ENCODE data around the gene CTAG1A.
"Not testable (repeated sequence)": the region's sequence is repeated elsewhere in the genome, so short reads cannot be mapped to it uniquely, and the experiment has no call there.

The CTAG1A gene

DNA sequence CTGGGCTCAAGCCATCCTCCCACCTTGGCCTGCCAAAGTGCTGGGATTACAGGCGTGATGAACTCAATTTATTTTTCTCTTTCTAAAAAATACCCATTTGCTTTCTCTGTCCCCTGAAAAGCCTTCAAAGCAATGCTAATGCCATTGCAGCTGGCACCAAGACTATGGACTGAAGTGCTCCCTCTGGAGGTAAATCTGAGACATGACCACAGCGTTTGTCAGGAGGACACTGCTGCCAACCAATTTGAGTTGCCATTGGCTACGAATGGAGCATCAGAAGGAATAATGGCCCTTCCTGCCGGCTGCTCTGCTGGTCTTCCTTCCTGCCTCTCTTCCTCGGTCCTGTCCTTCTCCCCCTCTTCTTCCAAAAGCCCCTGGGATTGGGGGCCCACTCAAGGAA, 9.9 kb upstream of the CTAG1A start:
- DNase-seq: not testable (repeated sequence)

DNA sequence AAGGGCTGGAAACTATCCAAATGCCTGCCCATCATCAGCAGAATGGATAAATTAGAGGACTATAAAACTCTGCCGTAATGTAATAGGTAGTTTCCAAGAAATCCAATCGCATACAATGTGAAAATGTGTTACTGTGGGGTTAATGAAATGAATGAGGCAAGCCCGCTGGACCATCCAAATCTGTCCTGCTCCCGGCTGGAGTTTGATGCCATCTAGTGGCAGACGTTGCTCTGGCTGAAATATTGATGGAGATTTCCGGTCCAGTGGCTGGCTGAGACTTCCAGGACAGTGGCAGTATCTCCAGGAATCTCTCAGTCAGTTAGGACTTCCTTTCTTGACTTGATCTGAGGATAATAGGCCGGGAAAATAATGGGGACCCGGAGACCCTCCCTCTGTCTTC, 1.9 kb upstream of the CTAG1A start:
- DNase-seq: not testable (repeated sequence)

DNA sequence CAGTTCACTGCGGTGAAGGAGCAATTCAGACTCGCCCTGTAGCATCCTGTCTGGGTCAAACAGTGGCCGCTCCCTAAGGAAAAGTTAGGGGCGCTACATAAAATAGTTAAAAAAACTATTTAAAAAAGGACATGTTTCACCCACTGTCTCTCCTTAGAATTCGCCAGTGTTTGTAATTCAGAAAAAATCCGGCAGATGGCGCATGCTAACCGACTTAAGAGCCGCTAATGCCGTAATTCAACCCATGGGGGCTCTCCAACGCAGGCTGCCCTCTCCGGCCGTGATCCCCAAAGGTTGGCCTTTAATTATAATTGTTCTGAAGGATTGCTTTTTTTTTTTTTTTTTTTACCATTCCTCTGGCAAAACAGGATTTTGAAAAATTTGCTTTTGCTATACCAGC, 5.5 kb downstream of the CTAG1A start:
- DNase-seq: not testable (repeated sequence)

DNA sequence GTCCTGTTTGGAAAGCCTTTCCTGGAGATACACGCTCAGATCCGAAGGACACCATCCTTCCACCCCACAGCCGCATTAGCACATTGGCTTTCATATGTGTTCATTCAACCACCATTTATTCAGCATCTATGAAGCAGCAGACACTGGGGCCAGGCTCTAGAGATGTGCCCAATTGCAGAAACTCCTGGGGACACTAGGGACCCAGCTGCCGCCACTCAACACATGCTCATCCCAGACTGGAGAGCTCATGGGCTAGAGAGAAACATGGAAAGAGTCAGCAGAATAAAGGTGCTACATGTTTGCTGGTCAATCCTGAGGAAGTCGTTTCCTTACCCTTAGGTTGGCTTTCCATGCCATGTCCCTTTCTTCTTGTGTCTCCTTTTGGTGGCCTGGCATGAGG, 7.6 kb downstream of the CTAG1A start:
- DNase-seq: no peak

DNA sequence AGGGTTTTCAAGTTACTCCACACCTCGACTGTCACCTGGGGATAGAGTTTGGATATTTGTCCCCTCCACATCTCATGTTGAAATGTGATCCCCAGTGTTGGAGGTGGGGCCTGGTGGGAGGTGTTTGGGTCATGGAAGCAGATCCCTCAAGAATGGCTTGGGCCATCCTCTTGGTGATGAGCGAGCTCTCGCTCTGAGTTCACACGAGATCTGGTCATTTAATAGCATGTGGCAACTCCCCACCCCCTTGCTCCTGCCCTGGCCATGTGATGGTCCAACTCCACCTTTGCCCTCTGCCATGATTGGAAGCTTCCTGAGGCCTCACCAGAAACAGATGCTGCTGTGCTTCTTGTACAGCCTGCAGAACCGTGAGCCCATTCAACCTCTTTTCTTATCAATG, 8.3 kb downstream of the CTAG1A start:
- DNase-seq: no peak

DNA sequence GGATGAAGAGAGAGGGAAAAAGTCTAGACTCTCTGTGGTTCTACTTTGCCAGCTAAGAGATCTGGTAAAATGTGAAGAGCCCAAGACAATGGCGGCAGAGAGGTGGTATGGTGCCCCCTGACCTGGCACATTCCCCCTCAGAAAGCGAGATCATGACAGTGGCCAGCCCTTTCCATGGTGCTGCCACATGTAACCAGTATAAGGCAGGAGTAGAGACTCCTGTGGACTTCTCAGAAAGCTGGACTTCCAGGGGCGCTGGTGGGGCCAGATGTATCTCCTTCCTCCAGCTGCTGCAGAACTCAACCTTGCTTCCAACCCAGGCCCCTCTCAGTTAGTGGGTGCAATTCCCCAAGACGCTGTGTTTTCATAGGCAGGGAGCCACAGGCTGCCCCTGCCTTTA, 9.6 kb downstream of the CTAG1A start:
- DNase-seq: no peak

DNA sequence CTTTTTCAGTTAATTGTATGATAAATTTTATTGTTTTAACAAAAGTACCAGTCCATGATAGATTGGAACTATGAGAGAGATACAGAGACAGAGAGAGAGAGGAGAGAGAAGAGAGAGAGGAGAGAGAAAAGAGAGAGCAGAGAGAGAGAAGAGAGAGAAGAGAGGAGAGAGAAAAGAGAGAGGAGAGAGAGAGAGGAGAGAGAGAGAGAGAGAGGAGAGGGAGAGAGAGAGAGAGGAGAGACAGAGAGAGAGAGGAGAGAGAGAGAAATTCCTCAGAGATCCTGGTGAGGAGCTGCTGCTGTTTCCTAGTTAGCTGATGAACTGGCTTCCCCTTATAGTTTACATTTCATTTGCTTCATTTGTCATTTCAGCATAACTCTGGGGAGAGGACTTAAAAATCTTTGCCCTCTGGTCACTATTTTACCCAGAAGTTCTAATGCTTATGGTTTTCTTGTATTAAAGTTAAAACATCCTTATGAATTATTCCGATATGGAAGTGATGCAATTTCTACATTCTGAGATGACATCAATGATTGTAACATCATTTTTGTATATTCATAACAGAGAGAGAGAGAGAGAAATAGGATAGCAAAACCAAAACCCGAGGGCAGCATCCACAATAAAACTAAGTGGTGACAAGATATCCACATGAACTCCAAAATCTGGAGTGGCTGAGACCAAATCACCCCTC, 10.8 kb downstream of the CTAG1A start:
- DNase-seq: no peak

DNA sequence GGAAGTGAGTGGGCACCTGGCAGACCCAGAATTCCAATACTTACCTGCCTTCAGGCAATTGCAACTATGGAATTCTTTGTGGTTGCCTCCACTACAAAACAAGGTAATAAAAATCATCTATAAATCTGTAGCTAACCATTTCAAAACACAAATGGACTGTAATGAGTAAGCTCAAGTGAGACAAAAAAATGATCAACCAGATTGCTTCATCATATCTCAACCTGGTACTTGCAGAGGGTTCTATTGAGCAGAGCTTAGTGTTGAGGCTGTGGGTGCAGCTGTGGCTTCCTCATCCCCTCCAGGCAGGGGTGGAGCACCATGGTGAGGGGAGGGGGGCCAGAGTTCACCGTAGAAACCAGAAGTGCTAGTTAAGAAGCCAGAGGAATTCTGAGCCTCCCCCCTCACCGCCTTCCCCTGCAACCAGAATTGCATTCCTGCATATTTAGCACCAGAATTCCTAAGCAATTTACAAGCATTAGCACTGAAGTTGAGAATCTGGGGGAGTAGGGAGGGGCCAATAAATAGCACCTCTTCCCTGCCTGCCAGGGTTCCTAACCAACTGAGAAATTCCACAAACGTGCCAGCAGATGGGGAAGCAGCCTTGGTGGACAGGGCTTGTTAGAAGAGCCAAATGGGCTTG, 11.5 kb downstream of the CTAG1A start:
- no peak for DNase-seq

DNA sequence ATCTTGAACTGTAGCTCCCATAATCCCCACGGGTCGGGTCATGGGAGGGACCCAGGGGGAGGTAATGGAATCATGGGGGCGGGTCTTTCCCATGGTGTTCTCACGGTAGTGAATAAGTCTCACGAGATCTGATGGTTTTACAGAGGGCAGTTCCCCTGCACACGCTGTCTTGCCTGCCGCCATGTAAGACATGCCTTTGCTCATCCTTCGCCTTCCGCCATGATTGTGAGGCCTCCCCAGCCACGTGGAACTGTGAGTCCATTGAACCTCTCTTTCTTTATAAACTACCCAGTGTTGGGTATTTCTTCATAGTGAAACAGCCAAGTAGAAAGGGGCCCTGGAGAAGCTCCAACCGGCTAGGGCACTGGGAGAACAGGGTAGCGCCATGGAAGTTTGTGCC, 12.3 kb downstream of the CTAG1A start:
- DNase-seq: no peak

DNA sequence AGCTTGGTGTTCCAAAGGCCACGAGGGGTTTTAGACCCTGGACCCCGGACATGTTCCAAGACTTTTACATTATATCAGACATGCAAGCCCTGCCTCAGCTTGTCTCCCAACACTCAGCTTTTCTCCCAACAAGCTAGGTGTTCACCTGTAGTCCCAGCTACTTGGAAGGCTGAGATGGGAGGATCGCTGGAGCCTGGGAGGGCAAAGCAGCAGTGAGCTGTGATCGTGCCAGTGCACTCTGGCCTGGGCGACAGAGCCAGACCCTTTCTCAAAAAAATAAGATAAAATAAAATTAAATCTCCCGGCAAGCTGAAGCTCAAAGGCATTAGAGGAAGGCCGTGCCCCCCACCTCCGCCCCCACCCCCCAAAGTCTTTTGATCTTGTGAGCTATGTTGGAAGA, 13.7 kb downstream of the CTAG1A start:
- no peak for DNase-seq

DNA sequence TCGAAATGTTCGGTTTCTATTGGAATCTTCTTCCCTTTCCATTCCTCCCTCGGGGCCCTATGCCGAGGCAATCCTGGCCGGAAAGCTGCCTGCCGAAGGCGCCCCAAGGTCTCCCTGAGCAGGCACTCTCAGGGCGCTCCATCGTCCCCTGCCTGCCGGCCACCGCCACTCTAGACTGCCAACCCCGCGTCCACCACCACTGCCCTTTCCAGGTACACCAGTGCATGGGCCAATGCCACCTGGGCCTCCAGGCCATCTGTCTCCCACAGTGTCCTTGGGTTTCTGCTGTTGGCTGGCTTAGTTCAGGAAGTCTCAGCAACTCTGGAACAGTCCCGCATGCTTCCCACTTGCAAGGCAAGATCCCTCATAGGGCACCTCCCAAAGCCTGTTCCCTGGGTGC, 14.6 kb downstream of the CTAG1A start:
- DNase-seq: no peak

DNA sequence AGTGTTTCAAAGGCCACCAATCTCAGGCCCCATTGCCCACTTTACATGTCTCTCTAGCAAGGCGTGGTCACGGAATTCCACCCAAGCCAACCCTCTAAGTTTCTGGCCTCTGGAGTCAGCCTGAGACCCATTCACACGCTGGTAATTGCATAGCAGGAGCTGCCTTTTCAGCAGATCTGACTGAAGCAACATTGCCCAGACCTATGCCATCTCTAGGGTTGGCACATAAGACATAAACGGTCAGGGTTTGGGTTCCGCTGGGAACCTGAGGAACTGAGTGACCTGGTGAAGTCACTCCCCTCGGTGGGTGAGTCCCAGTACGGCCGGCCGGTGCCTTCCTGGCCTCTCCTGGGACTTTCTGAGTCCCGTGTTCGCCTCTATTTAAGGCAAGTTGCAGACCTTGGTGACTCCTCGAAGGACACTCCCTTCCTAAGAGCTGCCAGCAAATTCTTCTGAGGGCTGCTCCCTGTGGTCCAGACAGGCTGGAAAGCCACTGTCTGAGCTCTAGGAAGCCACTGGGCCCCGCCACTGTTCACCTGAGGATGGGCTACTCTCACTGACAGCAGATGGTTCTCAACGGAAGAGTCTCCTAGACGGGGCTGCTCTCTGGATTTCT, 15.9 kb downstream of the CTAG1A start:
- DNase-seq: no peak

DNA sequence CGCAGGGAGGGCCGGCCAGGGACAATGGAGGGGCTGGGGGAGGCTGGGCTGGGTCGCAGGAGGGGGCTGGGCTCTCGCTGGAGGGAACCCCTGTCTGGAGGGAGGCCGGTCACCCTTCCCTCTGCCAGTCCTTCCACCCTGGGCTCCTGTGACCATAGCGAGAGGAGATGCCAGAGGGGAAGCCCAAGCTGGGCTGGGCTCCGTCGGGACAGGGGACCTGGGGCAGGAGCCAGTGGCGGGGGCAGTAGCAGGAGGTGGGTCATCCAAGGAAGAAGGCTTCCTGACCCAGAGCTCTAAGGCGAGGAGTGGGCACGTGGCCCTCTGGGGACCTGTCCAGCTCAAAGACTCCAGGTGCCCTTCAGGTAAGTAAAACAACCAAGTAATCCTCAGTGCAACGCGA, 17.3 kb downstream of the CTAG1A start:
- no peak for DNase-seq

DNA sequence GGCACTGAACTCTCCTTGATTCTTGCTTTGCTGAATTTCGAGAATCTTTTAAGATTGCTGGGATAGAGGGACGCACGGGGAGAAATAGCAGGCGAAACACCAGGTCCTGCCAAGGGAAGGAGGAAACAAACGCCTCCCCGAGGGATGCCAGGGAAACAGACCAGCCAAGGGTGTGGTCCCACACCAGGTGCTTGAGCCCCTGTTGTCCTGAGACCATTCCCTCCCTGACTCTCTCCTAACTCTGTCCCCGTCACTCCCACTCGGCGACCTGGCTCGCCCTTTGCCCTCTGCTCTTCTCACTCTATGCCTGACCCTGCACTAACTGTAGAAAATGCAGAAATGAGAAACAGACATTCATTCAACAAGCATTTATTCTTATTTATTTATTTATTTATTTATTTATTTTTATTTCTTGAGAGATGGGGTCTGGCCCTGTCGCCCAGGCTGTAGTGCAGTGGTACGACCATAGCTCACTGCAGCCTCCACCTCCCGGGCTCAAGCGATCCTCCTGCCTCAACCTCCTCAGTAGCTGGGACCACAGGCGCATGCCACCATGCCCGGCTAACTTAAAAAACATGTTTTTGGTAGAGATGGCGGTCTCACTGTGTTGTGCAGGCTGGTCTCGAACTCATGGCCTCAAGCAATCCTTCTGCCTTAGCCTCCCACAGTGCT, 18.0 kb downstream of the CTAG1A start:
- DNase-seq: no peak

DNA sequence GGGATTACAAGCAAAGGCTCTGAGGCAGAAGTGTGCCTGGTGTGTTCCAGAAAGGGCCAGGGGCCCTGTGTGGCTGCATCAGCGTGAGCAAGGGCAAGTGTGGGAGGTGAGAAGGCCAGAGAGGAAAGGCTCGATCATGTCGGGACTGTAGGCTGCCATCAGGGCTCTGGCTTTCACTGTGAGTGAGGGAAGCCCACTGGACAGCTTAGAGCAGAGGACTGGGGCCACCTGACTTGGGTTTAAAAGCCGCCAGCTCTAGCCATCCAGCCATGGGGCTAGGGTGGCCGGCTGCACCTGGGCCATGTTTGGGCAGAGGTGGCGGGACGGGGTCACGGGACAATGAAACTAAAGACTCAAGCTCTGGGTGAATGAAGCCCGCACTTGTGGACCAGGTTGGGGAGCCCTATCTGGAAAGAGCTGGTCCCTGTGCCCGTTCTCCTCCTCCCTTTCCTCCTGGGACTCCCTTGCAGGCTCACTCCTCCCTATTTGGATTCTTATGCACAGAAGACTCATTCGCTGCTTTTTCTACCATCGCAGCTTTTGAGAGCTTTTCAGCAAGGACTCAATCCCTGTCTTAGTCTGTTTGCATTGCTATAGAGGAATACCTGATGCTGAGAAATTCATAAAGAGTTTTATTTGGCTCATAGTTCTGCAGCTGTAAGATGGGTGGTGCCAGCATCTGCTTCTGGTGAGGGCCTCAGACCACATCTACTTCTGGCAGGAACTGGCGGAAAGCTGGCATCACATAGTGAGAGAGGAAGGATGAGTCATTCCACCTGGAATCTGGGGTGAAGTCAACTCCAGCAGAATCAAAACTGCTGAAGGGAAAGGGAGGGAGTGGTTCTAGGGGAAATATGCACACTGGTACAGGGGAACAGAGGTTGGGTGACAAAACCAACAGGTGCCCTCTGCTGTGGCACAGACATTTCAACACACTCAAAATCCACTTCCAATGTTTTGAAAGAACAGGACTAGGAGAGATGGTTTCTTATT, 18.8 kb downstream of the CTAG1A start:
- no peak for DNase-seq

DNA sequence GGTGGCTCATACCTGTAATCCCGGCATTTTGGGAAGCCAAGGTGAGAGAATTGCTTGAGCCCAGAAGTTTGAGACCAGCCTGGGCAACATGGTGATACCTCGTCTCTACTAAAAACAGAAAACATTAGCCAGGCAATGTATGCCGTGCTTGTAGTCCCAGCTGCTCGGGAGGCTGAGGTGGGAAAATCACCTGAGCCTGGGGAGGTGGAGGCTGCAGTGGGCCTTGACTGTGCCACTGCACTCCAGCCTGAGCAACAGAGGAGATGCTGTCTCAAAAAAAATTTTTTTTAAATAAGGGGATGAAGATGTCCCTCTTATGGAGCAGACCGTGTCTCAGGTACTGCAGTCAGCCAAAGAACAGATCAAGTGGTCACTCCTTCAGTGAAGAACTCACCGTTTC, 20.6 kb downstream of the CTAG1A start:
- no peak for DNase-seq

DNA sequence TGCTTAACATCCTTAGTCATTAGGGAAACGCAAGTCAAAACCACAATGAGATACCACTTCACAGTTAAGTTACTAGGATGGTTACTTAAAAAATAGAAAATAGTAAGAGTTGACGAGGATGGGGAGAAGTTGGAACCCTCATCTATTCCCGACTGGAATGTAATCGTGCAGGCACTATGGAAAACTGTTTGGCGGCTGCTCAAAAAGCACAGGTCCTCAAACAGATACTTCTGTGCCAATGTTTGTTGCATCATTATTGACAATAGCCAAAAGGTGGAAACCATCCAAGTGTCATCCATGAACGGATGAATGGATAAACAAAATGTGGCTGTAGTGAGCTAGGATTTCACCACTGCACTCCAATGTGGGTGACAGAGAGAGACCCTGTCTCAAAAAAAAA, 22.4 kb downstream of the CTAG1A start:
- DNase-seq: no peak

DNA sequence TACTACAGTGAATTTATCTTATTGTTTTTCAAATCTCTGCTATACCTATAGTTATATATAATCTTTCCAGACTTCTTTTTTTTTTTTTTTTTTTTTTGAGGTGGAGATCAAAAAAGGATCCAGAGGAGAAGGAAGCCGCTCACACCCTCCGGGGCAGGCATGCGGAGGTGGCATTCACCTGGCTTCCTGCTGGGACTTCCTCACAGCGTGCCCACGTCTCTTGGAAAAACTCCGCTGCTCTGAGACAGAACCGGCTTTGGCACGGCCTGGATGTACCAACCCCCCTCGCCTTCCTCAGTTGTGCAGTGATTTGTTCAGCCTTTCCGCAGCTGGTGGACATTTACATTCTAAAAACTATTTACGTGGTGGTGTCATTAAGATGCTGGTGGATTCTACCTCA, 23.0 kb downstream of the CTAG1A start:
- not testable (repeated sequence) for DNase-seq

DNA sequence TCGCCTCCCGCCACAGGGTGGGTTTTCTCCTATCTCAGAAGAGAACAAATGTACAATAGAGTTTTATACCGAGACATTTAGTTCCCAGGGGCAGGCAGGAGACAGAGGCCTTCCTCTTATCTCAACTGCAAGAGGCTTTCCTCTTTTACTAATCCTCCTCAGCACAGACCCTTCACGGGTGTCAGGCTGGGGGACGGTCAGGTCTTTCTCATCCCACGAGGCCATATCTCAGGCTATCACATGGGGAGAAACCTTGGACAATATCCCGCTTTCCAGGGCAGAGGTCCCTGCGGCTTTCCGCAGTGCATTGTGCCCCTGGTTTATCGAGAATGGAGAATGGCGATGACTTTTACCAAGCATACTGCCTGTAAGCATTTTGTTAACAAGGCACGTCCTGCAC, 23.9 kb downstream of the CTAG1A start:
- DNase-seq: not testable (repeated sequence)

DNA sequence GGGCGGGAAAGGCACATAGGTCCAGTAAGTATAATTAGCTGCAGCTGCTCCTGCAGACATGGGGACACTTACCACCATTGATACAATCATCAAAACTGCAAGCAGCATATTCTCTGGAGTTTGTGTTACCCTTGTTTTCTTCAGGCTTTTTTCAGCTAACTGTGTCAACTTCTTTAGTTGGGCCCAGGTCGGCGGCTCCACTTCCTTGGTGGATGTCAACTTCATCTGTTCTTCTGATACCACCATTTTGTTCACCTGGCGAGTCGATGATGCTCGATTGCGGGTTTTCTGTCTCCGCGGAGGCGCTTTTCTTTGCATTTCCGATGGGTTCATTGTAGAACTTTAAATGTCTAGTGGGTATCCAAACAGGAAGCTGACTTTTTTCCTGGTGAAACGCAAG, 26.2 kb downstream of the CTAG1A start:
- not testable (repeated sequence) for DNase-seq

DNA sequence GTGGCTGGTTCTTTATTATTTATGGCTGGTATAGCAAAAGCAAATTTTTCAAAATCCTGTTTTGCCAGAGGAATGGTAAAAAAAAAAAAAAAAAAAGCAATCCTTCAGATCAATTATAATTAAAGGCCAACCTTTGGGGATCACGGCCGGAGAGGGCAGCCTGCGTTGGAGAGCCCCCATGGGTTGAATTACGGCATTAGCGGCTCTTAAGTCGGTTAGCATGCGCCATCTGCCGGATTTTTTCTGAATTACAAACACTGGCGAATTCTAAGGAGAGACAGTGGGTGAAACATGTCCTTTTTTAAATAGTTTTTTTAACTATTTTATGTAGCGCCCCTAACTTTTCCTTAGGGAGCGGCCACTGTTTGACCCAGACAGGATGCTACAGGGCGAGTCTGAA, 28.7 kb downstream of the CTAG1A start:
- DNase-seq: not testable (repeated sequence)

DNA sequence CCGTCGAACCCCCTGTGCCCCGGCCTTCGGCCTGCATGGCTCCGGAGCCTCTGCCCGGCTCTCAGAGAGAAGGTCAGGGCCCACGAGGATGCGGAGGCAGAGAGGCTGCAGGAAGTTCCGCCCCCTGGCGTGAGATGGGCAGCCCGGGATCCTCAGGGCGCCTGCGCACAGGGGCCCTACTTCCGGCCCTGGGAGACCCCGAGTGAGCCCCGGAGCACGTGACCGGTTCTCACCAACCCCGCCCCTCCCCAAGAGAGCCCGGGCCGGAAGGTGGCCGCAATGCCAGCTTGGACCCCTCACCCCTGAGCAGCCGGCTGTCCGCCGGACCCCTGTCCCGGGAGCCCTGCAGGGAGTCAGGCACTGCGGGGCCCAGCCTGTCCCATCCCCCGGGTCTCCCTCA, 34.2 kb downstream of the CTAG1A start, which contains the start of gene CTAG1B:
TSS of gene CTAG1B (minus strand) at position 101 of the 400 bp plus-strand sequence. CDS start at position 37, 64 bp downstream.
- not testable (repeated sequence) for DNase-seq

Measured in NCI-H146 (cell line).